H9 (cell line): ENCODE data around the gene CLEC17A. TPM values are rescaled to one million over a fixed set of nuclear protein-coding genes. Genes with fewer than 3 reads are reported as not detected.

ENCODE experiments used
- DNase-seq: peaks from one replicate; pipeline ENCODE4 v3.0.0-alpha.2; 2017
- H2AFZ ChIP-seq: one replicate; pipeline ENCODE4 v1.6.1; 2013; ENCODE audit warnings: mild to moderate bottlenecking, low read length, control low read depth, moderate library complexity
- H2AK5ac ChIP-seq: 2 replicates; pipeline ENCODE4 v1.6.1; 2013; ENCODE audit warnings: low read length, control low read depth, mixed read lengths; ENCODE audit not compliant: insufficient read length
- H2BK120ac ChIP-seq: one replicate; pipeline ENCODE4 v1.6.1; 2013; ENCODE audit warnings: low read depth, mild to moderate bottlenecking, low read length, control low read depth, inconsistent platforms; ENCODE audit not compliant: poor library complexity, severe bottlenecking
- H2BK12ac ChIP-seq: 2 replicates; pipeline ENCODE4 v1.6.1; 2013; ENCODE audit warnings: low read length, control low read depth, mixed read lengths, low read depth; ENCODE audit not compliant: insufficient read length
- H2BK15ac ChIP-seq: 2 replicates; pipeline ENCODE4 v1.6.1; 2013; ENCODE audit warnings: low read depth, low read length, control low read depth
- H2BK20ac ChIP-seq: one replicate; pipeline ENCODE4 v1.6.1; 2013; ENCODE audit warnings: low read depth, mild to moderate bottlenecking, low read length, control low read depth, inconsistent platforms; ENCODE audit not compliant: poor library complexity, severe bottlenecking
- H2BK5ac ChIP-seq: 2 replicates; pipeline ENCODE4 v1.6.1; 2013; ENCODE audit warnings: low read length, control low read depth, mixed read lengths; ENCODE audit not compliant: insufficient read length
- H3K14ac ChIP-seq: 2 replicates; pipeline ENCODE4 v1.6.1; 2013; ENCODE audit warnings: low read length, control low read depth; ENCODE audit not compliant: insufficient read depth
- H3K18ac ChIP-seq: 2 replicates; pipeline ENCODE4 v1.6.1; 2013; ENCODE audit warnings: low read depth, mild to moderate bottlenecking, mixed read lengths, low read length, control low read depth; ENCODE audit not compliant: insufficient read length
- H3K23ac ChIP-seq: 2 replicates; pipeline ENCODE4 v1.6.1; 2013; ENCODE audit warnings: low read length, control low read depth, mixed read lengths, low read depth; ENCODE audit not compliant: insufficient read length
- H3K23me2 ChIP-seq: 2 replicates; pipeline ENCODE4 v1.6.1; 2013; ENCODE audit warnings: low read depth, mild to moderate bottlenecking, mixed read lengths, low read length, control low read depth; ENCODE audit not compliant: insufficient read length, poor library complexity, severe bottlenecking
- H3K27ac ChIP-seq: 2 replicates; pipeline ENCODE4 v1.5.1; 2013; ENCODE audit warnings: low read length, control low read depth, mixed read lengths, low read depth; ENCODE audit not compliant: insufficient read length
- H3K27me3 ChIP-seq: 2 replicates; pipeline ENCODE4 v1.6.1; 2013; ENCODE audit warnings: low read length, control low read depth, inconsistent platforms; ENCODE audit not compliant: insufficient read depth
- H3K4ac ChIP-seq: 2 replicates; pipeline ENCODE4 v1.6.1; 2013; ENCODE audit warnings: low read depth, mild to moderate bottlenecking, control low read depth, inconsistent platforms, low read length, moderate library complexity
- H3K4me1 ChIP-seq: 2 replicates; pipeline ENCODE4 v1.6.1; 2013; ENCODE audit warnings: low read length, control low read depth, inconsistent platforms; ENCODE audit not compliant: insufficient read depth
- H3K4me2 ChIP-seq: 2 replicates; pipeline ENCODE4 v1.6.1; 2013; ENCODE audit warnings: low read length, control low read depth, mixed read lengths; ENCODE audit not compliant: insufficient read length, insufficient read depth
- H3K56ac ChIP-seq: 2 replicates; pipeline ENCODE4 v1.6.1; 2013; ENCODE audit warnings: low read depth, mild to moderate bottlenecking, mixed read lengths, low read length, control low read depth; ENCODE audit not compliant: insufficient read length
- H3K79me1 ChIP-seq: 2 replicates; pipeline ENCODE4 v1.6.1; 2013; ENCODE audit warnings: low read depth, mild to moderate bottlenecking, moderate library complexity, low read length, control low read depth, inconsistent platforms; ENCODE audit not compliant: insufficient read depth, poor library complexity, severe bottlenecking
- H3K79me2 ChIP-seq: 2 replicates; pipeline ENCODE4 v1.6.1; 2013; ENCODE audit warnings: low read length, control low read depth, inconsistent platforms; ENCODE audit not compliant: insufficient read depth
- H3K9ac ChIP-seq: 2 replicates; pipeline ENCODE4 v1.6.1; 2013; ENCODE audit warnings: low read length, control low read depth, mixed read lengths; ENCODE audit not compliant: insufficient read length; ENCODE audit errors: extremely low read depth
- H3K9me3 ChIP-seq: one replicate; pipeline ENCODE4 v1.6.1; 2013; ENCODE audit warnings: low read depth, low read length, inconsistent platforms; ENCODE audit not compliant: control insufficient read depth
- H3T11ph ChIP-seq: one replicate; pipeline ENCODE4 v1.6.1; 2013; ENCODE audit warnings: mild to moderate bottlenecking, low read length, control low read depth, inconsistent platforms
- H4K20me1 ChIP-seq: one replicate; pipeline ENCODE4 v1.6.1; 2013; ENCODE audit not compliant: control insufficient read depth, insufficient read length, insufficient read depth
- H4K5ac ChIP-seq: 2 replicates; pipeline ENCODE4 v1.6.1; 2013; ENCODE audit warnings: low read depth, mild to moderate bottlenecking, mixed read lengths, low read length, control low read depth; ENCODE audit not compliant: insufficient read length
- H4K8ac ChIP-seq: replicated peaks from 2 replicates; pipeline ENCODE4 v1.6.1; 2013; ENCODE audit warnings: low read length, control low read depth, mixed read lengths, low read depth; ENCODE audit not compliant: insufficient read length
- H4K91ac ChIP-seq: 2 replicates; pipeline ENCODE4 v1.6.1; 2013; ENCODE audit warnings: low read depth, mild to moderate bottlenecking, moderate library complexity, mixed read lengths, low read length, control low read depth; ENCODE audit not compliant: insufficient read length
- H3K27ac Mint-ChIP-seq, 3 experiments: 2 replicates in 2 of 3; 3 replicates in 1 of 3; pipeline ENCODE4 v1.8.0; 2020 to 2021; ENCODE audit warnings: mixed read lengths in 3 of 3, mild to moderate bottlenecking in 1 of 3, moderate library complexity in 1 of 3
- H3K27me3 Mint-ChIP-seq: 2 replicates; pipeline ENCODE4 v1.8.0; 2021; ENCODE audit warnings: low read depth, mild to moderate bottlenecking, moderate library complexity, mixed read lengths
- H3K36me3 Mint-ChIP-seq, 3 experiments: 2 replicates in 2 of 3; 3 replicates in 1 of 3; pipeline ENCODE4 v1.8.0; 2020 to 2021; ENCODE audit warnings: low read depth in 3 of 3, mixed read lengths in 3 of 3; ENCODE audit not compliant: insufficient read depth in 1 of 3
- H3K4me1 Mint-ChIP-seq, 2 experiments: 2 replicates each; pipeline ENCODE4 v1.8.0; 2020; ENCODE audit warnings: mixed read lengths in 2 of 2
- H3K4me3 Mint-ChIP-seq, 2 experiments: 2 replicates in 1 of 2; 3 replicates in 1 of 2; pipeline ENCODE4 v1.8.0; 2020 to 2021; ENCODE audit warnings: mild to moderate bottlenecking in 2 of 2, mixed read lengths in 2 of 2, moderate library complexity in 1 of 2
- H3K9me3 Mint-ChIP-seq, 2 experiments: 2 replicates in 1 of 2; 3 replicates in 1 of 2; pipeline ENCODE4 v1.8.0; 2020; ENCODE audit warnings: mild to moderate bottlenecking in 2 of 2, mixed read lengths in 2 of 2, moderate library complexity in 1 of 2
- CTCF ChIP-seq: fragments of 200-600 bp; sonication (generic); conservative IDR thresholded peaks from 3 replicates; pipeline ENCODE4 v1.8.0; 2021; ENCODE audit warnings: antibody characterized with exemption, mild to moderate bottlenecking
- WGBS: extraction: QIAGEN DNeasy Blood & Tissue Kit; methylation state at CpG from one replicate; pipeline ENCODE4 v1.1.7; 2013; ENCODE audit warnings: missing lambda C conversion rate, low lambda C conversion rate, mixed read lengths; ENCODE audit not compliant: insufficient read length; ENCODE audit errors: extremely low coverage; 5-methylcytosine and 5-hydroxymethylcytosine counted together
- total RNA-seq: library from RNA; stranded (reverse); gene quantifications from 2 replicates; pipeline ENCODE4 v1.2.1, GENCODE V29; 2021

The CLEC17A gene
- total RNA-seq, 1 experiment from 2014 or later, result not detected

GRCh38 chr19:14659874-14660489 lies 77.1 kb downstream of the CLEC17A start:
- Histone ChIP-seq H2BK120ac (no peak overlapping the region), H3K27me3 (no peaks in the 10 kb centered on the region), H2BK5ac (no peak overlapping the region), H3K23ac (no peak overlapping the region), H3K14ac (no peak overlapping the region), H3K9ac (no peak overlapping the region), H3K23me2 (no peaks in the 10 kb centered on the region), H3T11ph (no peak overlapping the region), H3K4me2 (no peak overlapping the region), H3K27ac (no peak overlapping the region), H4K5ac (no peak overlapping the region), H2AK5ac (no peak overlapping the region), H2BK20ac (no peak overlapping the region), H3K79me1 (no peaks in the 10 kb centered on the region), H4K91ac (no peak overlapping the region), H2AFZ (no peak overlapping the region), H2BK15ac (no peak overlapping the region), H3K18ac (no peak overlapping the region), H4K20me1 (no peaks in the 10 kb centered on the region), H3K79me2 (no peaks in the 10 kb centered on the region), H3K56ac (no peak overlapping the region), H3K4ac (no peak overlapping the region), H3K9me3 (no peaks in the 10 kb centered on the region), H4K8ac (no peak overlapping the region), H2BK12ac (no peak overlapping the region), H3K4me1 (no peaks in the 10 kb centered on the region)
- no peaks in the 10 kb centered on the region for H3K4me1 Mint-ChIP-seq
- H3K9me3 Mint-ChIP-seq, result peaks cover 2 to 89% of the 10 kb centered on the region in 2 experiments; a peak in 4 of 5 replicates
- TF ChIP-seq CTCF, result no peak
- no CpG with 5 or more reads among the region's 6 CpGs for WGBS
- no peak for DNase-seq
- H3K36me3 Mint-ChIP-seq, result peaks cover 0 to 4% (median 2%) of the 10 kb centered on the region in 3 experiments; a peak in 4 of 7 replicates
- no peak overlapping the region for H3K4me3 Mint-ChIP-seq
- H3K27me3 Mint-ChIP-seq, result peaks cover 3% of the 10 kb centered on the region
- no peak overlapping the region; a peak in 1 of 7 replicates for H3K27ac Mint-ChIP-seq
